ENCODE data around the gene LDLRAD1. TPM values are rescaled to one million over a fixed set of nuclear protein-coding genes. Genes with fewer than 3 reads are reported as not detected.

The LDLRAD1 gene
- polyA plus RNA-seq, 1 donor from 2014 or later: not detected

GRCh38 chr1:54012008-54012325 is 6.0 kb downstream of the LDLRAD1 start:
- no peaks in the 10 kb centered on the region for H3K79me2 ChIP-seq (replicated peaks; ENCODE audit: insufficient read depth, low read length)
- no peaks in the 10 kb centered on the region for H3K36me3 ChIP-seq (ENCODE audit: insufficient read depth, low read length)
- no peak overlapping the region for H3K27ac ChIP-seq (ENCODE audit: low read length)
- H3K9me3 ChIP-seq (ENCODE audit: low read length): no peaks in the 10 kb centered on the region
- no peaks in the 10 kb centered on the region for H3K27me3 ChIP-seq (ENCODE audit: insufficient read depth, low read depth, low read length)
- no peak overlapping the region for H3K4me2 ChIP-seq (ENCODE audit: low read length)
- H4K20me1 ChIP-seq (ENCODE audit: insufficient read depth): no peaks in the 10 kb centered on the region
- H3K4me3 ChIP-seq (ENCODE audit: low read length): no peak overlapping the region
- H2AFZ ChIP-seq (ENCODE audit: low read depth, low read length): no peak overlapping the region
- H3K9ac ChIP-seq (ENCODE audit: low read length): no peak overlapping the region
- H3K9me2 ChIP-seq (ENCODE audit: insufficient read depth, low read length): no peaks in the 10 kb centered on the region
- TF ChIP-seq, protein P1, sequence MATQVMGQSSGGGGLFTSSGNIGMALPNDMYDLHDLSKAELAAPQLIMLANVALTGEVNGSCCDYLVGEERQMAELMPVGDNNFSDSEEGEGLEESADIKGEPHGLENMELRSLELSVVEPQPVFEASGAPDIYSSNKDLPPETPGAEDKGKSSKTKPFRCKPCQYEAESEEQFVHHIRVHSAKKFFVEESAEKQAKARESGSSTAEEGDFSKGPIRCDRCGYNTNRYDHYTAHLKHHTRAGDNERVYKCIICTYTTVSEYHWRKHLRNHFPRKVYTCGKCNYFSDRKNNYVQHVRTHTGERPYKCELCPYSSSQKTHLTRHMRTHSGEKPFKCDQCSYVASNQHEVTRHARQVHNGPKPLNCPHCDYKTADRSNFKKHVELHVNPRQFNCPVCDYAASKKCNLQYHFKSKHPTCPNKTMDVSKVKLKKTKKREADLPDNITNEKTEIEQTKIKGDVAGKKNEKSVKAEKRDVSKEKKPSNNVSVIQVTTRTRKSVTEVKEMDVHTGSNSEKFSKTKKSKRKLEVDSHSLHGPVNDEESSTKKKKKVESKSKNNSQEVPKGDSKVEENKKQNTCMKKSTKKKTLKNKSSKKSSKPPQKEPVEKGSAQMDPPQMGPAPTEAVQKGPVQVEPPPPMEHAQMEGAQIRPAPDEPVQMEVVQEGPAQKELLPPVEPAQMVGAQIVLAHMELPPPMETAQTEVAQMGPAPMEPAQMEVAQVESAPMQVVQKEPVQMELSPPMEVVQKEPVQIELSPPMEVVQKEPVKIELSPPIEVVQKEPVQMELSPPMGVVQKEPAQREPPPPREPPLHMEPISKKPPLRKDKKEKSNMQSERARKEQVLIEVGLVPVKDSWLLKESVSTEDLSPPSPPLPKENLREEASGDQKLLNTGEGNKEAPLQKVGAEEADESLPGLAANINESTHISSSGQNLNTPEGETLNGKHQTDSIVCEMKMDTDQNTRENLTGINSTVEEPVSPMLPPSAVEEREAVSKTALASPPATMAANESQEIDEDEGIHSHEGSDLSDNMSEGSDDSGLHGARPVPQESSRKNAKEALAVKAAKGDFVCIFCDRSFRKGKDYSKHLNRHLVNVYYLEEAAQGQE (IDR thresholded peaks at IDR 0.05; ENCODE audit: borderline replicate concordance): no peak
- no peak for TF ChIP-seq EP300 (conservative IDR thresholded peaks at IDR 0.05; ENCODE audit: poor library complexity, severe bottlenecking)
- TF ChIP-seq EZH2 (IDR thresholded peaks at IDR 0.05; ENCODE audit: borderline replicate concordance, insufficient read depth, low read length, poor library complexity, severe bottlenecking): no peak
- TF ChIP-seq, protein P2, sequence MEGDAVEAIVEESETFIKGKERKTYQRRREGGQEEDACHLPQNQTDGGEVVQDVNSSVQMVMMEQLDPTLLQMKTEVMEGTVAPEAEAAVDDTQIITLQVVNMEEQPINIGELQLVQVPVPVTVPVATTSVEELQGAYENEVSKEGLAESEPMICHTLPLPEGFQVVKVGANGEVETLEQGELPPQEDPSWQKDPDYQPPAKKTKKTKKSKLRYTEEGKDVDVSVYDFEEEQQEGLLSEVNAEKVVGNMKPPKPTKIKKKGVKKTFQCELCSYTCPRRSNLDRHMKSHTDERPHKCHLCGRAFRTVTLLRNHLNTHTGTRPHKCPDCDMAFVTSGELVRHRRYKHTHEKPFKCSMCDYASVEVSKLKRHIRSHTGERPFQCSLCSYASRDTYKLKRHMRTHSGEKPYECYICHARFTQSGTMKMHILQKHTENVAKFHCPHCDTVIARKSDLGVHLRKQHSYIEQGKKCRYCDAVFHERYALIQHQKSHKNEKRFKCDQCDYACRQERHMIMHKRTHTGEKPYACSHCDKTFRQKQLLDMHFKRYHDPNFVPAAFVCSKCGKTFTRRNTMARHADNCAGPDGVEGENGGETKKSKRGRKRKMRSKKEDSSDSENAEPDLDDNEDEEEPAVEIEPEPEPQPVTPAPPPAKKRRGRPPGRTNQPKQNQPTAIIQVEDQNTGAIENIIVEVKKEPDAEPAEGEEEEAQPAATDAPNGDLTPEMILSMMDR (IDR thresholded peaks at IDR 0.05; ENCODE audit: poor library complexity, severe bottlenecking): no peak
- no peak for TF ChIP-seq TAF1 (IDR thresholded peaks at IDR 0.05; ENCODE audit: low read depth)
- no peak for TF ChIP-seq RAD21 (conservative IDR thresholded peaks at IDR 0.05)
- TF ChIP-seq POLR2AphosphoS5 (IDR thresholded peaks at IDR 0.05): no peak
- TF ChIP-seq SMC3 (conservative IDR thresholded peaks at IDR 0.05; ENCODE audit: poor library complexity): no peak
- no peak for TF ChIP-seq MXI1 (conservative IDR thresholded peaks at IDR 0.05; ENCODE audit: poor library complexity, severe bottlenecking)
- no peaks in the 10 kb centered on the region for H3F3A ChIP-seq (ENCODE audit: insufficient read depth, low read length, poor library complexity, severe bottlenecking)

- no peak overlapping the region for H3K9ac ChIP-seq (ENCODE audit: low read length)
- TF ChIP-seq TAF1 (IDR thresholded peaks at IDR 0.05; ENCODE audit: low read depth) (no peak), MXI1 (conservative IDR thresholded peaks at IDR 0.05; ENCODE audit: poor library complexity, severe bottlenecking) (no peak), RAD21 (conservative IDR thresholded peaks at IDR 0.05) (no peak)
- TF ChIP-seq, protein P1 (IDR thresholded peaks at IDR 0.05; ENCODE audit: borderline replicate concordance): no peak
- H3K9me3 ChIP-seq (ENCODE audit: low read length): no peaks in the 10 kb centered on the region
- H3K27ac ChIP-seq (ENCODE audit: low read length): no peak overlapping the region
- H3K79me2 ChIP-seq (replicated peaks; ENCODE audit: insufficient read depth, low read length): no peaks in the 10 kb centered on the region
- H3K9me2 ChIP-seq (ENCODE audit: insufficient read depth, low read length): no peaks in the 10 kb centered on the region
- H3K27me3 ChIP-seq (ENCODE audit: insufficient read depth, low read depth, low read length): no peaks in the 10 kb centered on the region
- H3K4me3 ChIP-seq (ENCODE audit: low read length): no peak overlapping the region
- H4K20me1 ChIP-seq (ENCODE audit: insufficient read depth): no peaks in the 10 kb centered on the region
- H3F3A ChIP-seq (ENCODE audit: insufficient read depth, low read length, poor library complexity, severe bottlenecking): no peaks in the 10 kb centered on the region
- no peak overlapping the region for H3K4me2 ChIP-seq (ENCODE audit: low read length)
- no peak overlapping the region for H2AFZ ChIP-seq (ENCODE audit: low read depth, low read length)
- H3K36me3 ChIP-seq (ENCODE audit: insufficient read depth, low read length): no peaks in the 10 kb centered on the region
Observed at GRCh38 chr1:54011316-54012007, 6.5 kb downstream of the LDLRAD1 start.

All from neural cell (in vitro differentiated cells).